ENCODE data around the gene DUSP1. TPM values are rescaled to one million over a fixed set of nuclear protein-coding genes. Genes with fewer than 3 reads are reported as not detected.

DUSP1 gene
- total RNA-seq, 1 experiment from 2014 or later = 594 TPM

GRCh38 chr5:172753101-172753500, 17.9 kb downstream of the DUSP1 start:
- H3K4me1 Mint-ChIP-seq (ENCODE audit: insufficient read depth, unreplicated experiment) = peaks cover 15% of the 10 kb centered on the region
- TF ChIP-seq, protein P1, sequence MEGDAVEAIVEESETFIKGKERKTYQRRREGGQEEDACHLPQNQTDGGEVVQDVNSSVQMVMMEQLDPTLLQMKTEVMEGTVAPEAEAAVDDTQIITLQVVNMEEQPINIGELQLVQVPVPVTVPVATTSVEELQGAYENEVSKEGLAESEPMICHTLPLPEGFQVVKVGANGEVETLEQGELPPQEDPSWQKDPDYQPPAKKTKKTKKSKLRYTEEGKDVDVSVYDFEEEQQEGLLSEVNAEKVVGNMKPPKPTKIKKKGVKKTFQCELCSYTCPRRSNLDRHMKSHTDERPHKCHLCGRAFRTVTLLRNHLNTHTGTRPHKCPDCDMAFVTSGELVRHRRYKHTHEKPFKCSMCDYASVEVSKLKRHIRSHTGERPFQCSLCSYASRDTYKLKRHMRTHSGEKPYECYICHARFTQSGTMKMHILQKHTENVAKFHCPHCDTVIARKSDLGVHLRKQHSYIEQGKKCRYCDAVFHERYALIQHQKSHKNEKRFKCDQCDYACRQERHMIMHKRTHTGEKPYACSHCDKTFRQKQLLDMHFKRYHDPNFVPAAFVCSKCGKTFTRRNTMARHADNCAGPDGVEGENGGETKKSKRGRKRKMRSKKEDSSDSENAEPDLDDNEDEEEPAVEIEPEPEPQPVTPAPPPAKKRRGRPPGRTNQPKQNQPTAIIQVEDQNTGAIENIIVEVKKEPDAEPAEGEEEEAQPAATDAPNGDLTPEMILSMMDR (IDR thresholded peaks at IDR 0.05; ENCODE audit: unreplicated experiment) = no peak
- ChIA-PET CTCF (interaction anchor here (0.7 to 1.5 kb wide), 5 partner anchors 11 to 73 kb away, joined by 3 to 4 read pairs (median 4); no protein-coding TSS in a partner anchor), POLR2A (interaction anchor here (0.7 to 5.3 kb wide), 11 partner anchors 10 to 151 kb away, joined by 3 to 33 read pairs (median 4); partner anchors contain the start of gene DUSP1)
- H3K36me3 Mint-ChIP-seq (ENCODE audit: insufficient read depth, unreplicated experiment) = no peaks in the 10 kb centered on the region
- BruUV-seq (replicated peaks) = no TSS peak
- no peaks in the 10 kb centered on the region for H3K27me3 Mint-ChIP-seq (ENCODE audit: insufficient read depth, unreplicated experiment)
- H3K4me3 Mint-ChIP-seq (ENCODE audit: unreplicated experiment) = no peak overlapping the region
- peak; percentile 46 for DNase-seq (ENCODE audit: unreplicated experiment)
- H3K27ac Mint-ChIP-seq (ENCODE audit: low read depth, unreplicated experiment) = no peak overlapping the region
- intact Hi-C loops (cut with micrococcal nuclease) = no loop called here
- no peaks in the 10 kb centered on the region for H3K9me3 Mint-ChIP-seq (ENCODE audit: unreplicated experiment)

- no peaks in the 10 kb centered on the region for H3K27me3 Mint-ChIP-seq (ENCODE audit: insufficient read depth, unreplicated experiment)
- CTCF ChIA-PET = interaction anchor here (0.6 to 1.5 kb wide), 4 partner anchors 9 to 71 kb away, joined by 3 to 4 read pairs (median 3); no protein-coding TSS in a partner anchor
These were observed 19.1 kb downstream of the DUSP1 start for GRCh38 chr5:172751761-172752510.

GRCh38 chr5:172749881-172750633, 20.9 kb downstream of the DUSP1 start:
- ChIA-PET CTCF (interaction anchor here (0.7 to 1.2 kb wide), 3 partner anchors 19 to 35 kb away, joined by 4 to 5 read pairs (median 5); no protein-coding TSS in a partner anchor), POLR2A (interaction anchor here (0.7 to 2.3 kb wide), 6 partner anchors 8 to 16 kb away, joined by 3 to 13 read pairs (median 5); no protein-coding TSS in a partner anchor)
- H3K9me3 Mint-ChIP-seq (ENCODE audit: unreplicated experiment) = peaks cover 8% of the 10 kb centered on the region
- no peak for DNase-seq (ENCODE audit: unreplicated experiment)
- H3K27ac Mint-ChIP-seq (ENCODE audit: low read depth, unreplicated experiment) = no peak overlapping the region
- no peaks in the 10 kb centered on the region for H3K27me3 Mint-ChIP-seq (ENCODE audit: insufficient read depth, unreplicated experiment)
- TF ChIP-seq, protein P1 (IDR thresholded peaks at IDR 0.05; ENCODE audit: unreplicated experiment) = no peak
- H3K4me1 Mint-ChIP-seq (ENCODE audit: insufficient read depth, unreplicated experiment) = peaks cover 7% of the 10 kb centered on the region
- H3K4me3 Mint-ChIP-seq (ENCODE audit: unreplicated experiment) = no peak overlapping the region
- BruUV-seq (replicated peaks) = no TSS peak
- no peaks in the 10 kb centered on the region for H3K36me3 Mint-ChIP-seq (ENCODE audit: insufficient read depth, unreplicated experiment)
- intact Hi-C loops (cut with micrococcal nuclease) = no loop called here

More at GRCh38 chr5:172751761-172752510, 19.1 kb downstream of the DUSP1 start:
- Mint-ChIP-seq H3K27ac (ENCODE audit: low read depth, unreplicated experiment) (no peak overlapping the region), H3K9me3 (ENCODE audit: unreplicated experiment) (peaks cover 8% of the 10 kb centered on the region), H3K36me3 (ENCODE audit: insufficient read depth, unreplicated experiment) (no peaks in the 10 kb centered on the region), H3K4me3 (ENCODE audit: unreplicated experiment) (no peak overlapping the region), H3K4me1 (ENCODE audit: insufficient read depth, unreplicated experiment) (peaks cover 7% of the 10 kb centered on the region)
- TF ChIP-seq, protein P1 (IDR thresholded peaks at IDR 0.05; ENCODE audit: unreplicated experiment) = no peak
- no TSS peak for BruUV-seq (replicated peaks)
- POLR2A ChIA-PET = interaction anchor here (1.4 to 4.6 kb wide), 4 partner anchors 11 to 15 kb away, joined by 4 to 33 read pairs (median 10); no protein-coding TSS in a partner anchor
- intact Hi-C loops (cut with micrococcal nuclease) = no loop called here
- no peak for DNase-seq (ENCODE audit: unreplicated experiment)

- H3K36me3 Mint-ChIP-seq (ENCODE audit: insufficient read depth, unreplicated experiment) = no peaks in the 10 kb centered on the region
- DNase-seq (ENCODE audit: unreplicated experiment) = no peak
- peaks cover 12% of the 10 kb centered on the region for H3K4me1 Mint-ChIP-seq (ENCODE audit: insufficient read depth, unreplicated experiment)
- TF ChIP-seq, protein P1 (IDR thresholded peaks at IDR 0.05; ENCODE audit: unreplicated experiment) = no peak
- BruUV-seq (replicated peaks) = no TSS peak
- H3K27ac Mint-ChIP-seq (ENCODE audit: low read depth, unreplicated experiment) = no peak overlapping the region
- ChIA-PET CTCF (interaction anchor here (0.8 to 1.0 kb wide), 2 partner anchors 33 to 34 kb away, joined by 3 to 4 read pairs; no protein-coding TSS in a partner anchor), POLR2A (interaction anchor here (1.0 to 1.6 kb wide), 3 partner anchors 9 to 16 kb away, joined by 3 to 7 read pairs (median 5); no protein-coding TSS in a partner anchor)
- H3K9me3 Mint-ChIP-seq (ENCODE audit: unreplicated experiment) = peaks cover 8% of the 10 kb centered on the region
- H3K27me3 Mint-ChIP-seq (ENCODE audit: insufficient read depth, unreplicated experiment) = no peaks in the 10 kb centered on the region
- intact Hi-C loops (cut with micrococcal nuclease) = no loop called here
- H3K4me3 Mint-ChIP-seq (ENCODE audit: unreplicated experiment) = no peak overlapping the region
These were observed 21.9 kb downstream of the DUSP1 start for GRCh38 chr5:172749076-172749475.

Measured in MCF 10A (cell line).